GM12892 (cell line): Measurements from ENCODE around the gene ZNF213.

ENCODE experiments used
- DNase-seq: peaks from one replicate; pipeline ENCODE4 v3.0.0; 2011; ENCODE audit not compliant: insufficient read length
- FAIRE-seq: peaks from 2 replicates; lab custom pipeline; 2011; peaks lifted over from hg19 to GRCh38; lab: Jason Lieb, UNC
- POLR2A ChIP-seq: IDR thresholded peaks from 2 replicates; pipeline ENCODE4 v1.6.1; 2011; ENCODE audit warnings: low read depth, low read length, control low read depth
- POLR2AphosphoS5 ChIP-seq: IDR thresholded peaks from 2 replicates; pipeline ENCODE4 v1.6.1; 2011; ENCODE audit warnings: low read depth, low read length, control low read depth
- TAF1 ChIP-seq: IDR thresholded peaks from 2 replicates; pipeline ENCODE4 v1.6.1; 2011; ENCODE audit warnings: low read depth, mild to moderate bottlenecking, control low read depth, low read length, borderline replicate concordance

The ZNF213 gene

DNA sequence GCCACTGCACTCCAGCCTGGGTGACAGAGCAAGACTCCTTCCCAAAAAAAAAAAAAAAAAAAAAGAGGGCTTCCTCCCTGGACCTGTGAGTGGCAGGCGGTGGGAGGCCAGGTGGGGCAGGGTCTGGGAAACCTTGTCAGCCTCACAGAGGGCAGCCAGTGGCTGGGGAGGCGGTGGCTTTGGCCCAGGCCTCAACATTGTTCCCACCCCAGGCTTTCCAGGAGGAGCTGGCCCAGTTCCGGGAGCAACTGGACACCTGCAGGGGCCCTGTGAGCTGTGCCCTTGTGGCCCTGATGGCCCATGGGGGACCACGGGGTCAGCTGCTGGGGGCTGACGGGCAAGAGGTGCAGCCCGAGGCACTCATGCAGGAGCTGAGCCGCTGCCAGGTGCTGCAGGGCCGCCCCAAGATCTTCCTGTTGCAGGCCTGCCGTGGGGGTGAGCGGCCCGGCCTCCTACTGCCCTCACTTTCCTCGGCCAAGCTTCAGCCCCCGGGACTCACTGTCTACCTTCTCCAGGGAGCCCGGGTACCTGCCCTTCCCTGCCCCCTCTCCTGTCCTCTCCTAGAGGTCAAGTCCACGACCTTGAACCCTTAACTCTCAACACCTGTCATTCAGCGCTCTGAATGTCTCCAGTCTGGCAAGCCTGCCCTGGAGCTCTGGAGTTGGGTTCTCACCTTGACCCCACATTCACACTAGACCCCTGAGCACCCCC is 12.4 kb downstream of the ZNF213 start:
- FAIRE-seq (no peak), DNase-seq (no peak)
- TF ChIP-seq POLR2AphosphoS5: no peak
- TF ChIP-seq POLR2A: no peak
- no peak for TF ChIP-seq TAF1

DNA sequence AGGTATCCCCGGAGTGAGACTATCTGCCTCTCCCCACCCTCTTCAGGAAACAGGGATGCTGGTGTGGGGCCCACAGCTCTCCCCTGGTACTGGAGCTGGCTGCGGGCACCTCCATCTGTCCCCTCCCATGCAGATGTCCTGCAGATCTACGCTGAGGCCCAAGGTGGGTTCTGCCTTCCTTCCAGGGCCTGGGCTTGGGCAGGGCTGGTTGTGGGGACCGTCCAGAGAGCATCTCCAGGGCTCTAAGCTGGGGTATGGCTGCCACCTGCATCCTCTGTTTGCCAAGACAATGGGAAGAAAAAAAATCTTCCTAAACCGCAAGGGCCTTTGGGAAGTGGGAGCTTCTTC is 12.9 kb downstream of the ZNF213 start:
- FAIRE-seq: no peak

DNA sequence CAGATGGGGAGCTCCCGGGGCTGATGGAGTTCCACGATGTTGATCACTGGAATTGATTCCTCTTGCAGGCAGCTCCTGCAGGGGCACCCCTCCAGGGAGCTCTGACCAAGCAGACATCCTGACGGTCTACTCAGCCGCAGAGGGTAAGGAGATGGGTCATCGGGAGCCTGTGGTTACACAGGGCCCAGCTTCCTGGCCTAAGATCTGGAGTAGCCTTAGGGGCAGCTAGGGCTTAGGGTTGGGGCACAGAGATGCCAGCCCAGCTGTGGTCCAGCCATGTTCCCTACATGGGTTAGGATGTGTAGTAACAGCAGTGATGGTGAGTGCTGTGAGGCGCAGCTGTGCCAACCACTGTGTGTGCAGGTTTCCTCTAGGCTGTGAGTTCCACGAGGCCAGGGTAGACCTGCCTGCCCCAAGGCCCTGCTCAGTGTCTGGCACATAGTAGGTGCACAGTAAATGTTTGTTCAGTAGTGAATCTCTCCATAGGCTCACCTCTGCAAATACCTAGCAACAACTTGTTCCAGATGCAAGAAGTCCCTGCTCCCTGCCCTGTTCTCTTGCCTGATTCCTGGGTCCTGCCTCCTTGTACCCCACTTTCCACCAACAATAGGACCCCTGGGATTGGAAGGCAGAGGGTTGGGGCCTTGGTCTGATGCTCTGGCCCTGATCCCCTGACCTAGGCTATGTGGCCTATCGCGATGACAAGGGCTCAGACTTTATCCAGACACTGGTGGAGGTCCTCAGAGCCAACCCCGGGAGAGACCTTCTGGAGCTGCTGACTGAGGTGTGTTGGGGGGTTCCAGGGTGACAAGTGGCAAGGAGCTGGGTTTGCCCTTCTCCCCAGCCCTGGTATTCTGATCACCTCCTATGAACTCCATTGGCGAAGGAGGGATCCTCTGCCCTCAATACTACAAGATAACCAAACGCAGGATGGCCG is 13.7 kb downstream of the ZNF213 start:
- TF ChIP-seq POLR2A (no peak), POLR2AphosphoS5 (no peak), TAF1 (no peak)
- peak; percentile 10 for DNase-seq
- FAIRE-seq: no peak

More for the DNA sequence above, 12.9 kb downstream of the ZNF213 start:
- no peak for DNase-seq
- no peak for TF ChIP-seq POLR2AphosphoS5
- TF ChIP-seq POLR2A: no peak
- TF ChIP-seq TAF1: no peak

DNA sequence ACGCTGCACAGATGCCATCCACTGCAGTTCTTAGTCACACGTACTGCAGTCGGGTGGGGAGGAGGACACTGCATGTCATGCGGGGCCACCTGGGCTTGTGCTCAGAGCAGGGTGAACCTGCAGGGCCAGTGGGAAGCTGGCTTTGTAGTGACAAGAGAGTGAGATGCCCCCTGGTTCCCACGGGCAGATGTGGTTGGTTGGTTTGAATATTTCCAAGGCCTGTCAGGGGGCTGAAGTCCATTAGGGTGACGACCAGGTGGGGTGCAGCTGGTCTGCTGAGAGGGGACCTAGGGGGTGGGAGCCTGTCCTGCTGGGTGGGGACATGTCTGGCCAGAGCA is 14.3 kb downstream of the ZNF213 start:
- DNase-seq (no peak), FAIRE-seq (no peak)
- TF ChIP-seq POLR2AphosphoS5 (no peak), TAF1 (no peak), POLR2A (no peak)

DNA sequence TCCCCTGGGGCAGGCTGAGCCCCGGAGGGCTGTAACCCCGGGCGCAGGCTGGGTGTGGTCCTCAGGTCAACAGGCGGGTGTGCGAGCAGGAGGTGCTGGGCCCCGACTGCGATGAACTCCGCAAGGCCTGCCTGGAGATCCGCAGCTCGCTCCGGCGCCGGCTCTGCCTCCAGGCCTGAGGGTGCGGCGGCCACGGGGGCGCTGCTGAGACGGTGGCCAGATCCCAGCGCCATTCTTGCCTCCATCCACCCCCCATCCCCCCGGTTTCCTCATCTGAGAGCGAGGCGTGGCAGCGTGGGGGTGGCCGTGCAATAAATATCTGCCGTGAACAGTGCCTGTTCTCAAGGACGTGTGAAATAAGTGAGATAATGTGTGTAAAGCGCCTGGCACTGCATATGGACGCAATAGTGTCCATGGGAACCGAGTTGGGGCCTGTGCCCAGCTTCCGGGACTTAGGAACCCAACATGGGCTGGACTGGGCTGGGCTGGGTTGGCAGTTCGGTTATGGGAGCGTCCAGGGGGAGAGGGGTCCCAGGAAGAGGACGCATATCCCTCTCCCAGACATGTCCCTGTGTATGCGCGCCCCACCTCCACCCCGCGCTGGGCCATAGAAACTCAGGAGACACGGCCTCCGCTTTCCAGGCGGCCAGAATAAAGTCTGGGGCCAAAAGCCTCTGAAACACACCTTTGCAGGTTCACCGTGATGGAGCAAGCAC is 15.0 kb downstream of the ZNF213 start:
- DNase-seq (peak; percentile 79), FAIRE-seq (no peak)
- no peak for TF ChIP-seq POLR2AphosphoS5
- TF ChIP-seq TAF1: no peak
- TF ChIP-seq POLR2A: no peak

DNA sequence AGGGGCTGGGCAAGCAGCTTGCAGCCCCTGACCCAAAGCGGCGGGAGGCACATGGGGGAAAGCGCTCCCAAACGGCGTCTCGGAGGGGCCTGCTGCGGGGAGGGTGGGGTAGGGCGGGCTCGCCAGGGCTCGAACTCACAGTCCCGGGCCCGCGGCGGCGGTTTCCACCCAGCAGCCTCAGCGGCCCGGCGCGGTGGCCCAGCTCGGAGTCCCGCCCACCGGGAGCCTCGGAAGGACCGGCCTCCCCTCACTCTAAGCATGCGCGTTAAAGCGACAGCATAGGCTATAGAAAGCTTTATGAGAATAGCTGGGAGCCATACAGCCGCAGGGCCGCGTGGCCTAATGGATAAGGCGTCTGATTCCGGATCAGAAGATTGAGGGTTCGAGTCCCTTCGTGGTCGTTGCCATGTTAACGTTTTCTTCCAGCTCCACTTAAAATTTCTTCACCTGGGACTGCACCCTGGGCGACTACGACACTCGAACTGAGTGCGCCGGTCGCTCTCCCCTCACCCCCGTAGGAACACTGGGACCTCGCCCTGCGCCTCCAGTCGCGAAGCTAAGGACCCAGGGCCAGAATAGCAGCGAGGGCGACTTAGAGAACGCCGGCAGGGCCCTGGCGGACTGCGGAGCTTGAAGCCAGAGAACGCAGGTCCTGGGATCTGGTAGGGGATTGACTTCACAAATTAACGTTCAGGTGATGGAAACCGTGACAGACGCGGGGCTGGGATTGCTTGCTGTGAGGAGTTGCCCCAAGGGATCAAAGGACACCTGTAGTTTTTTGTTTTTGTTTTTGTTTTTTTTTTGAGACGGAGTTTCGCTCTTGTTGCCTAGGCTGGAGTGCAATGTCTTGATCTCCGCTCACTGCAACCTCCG is 15.8 kb downstream of the ZNF213 start:
- DNase-seq: peak; percentile 96
- FAIRE-seq: peak; percentile 75
- no peak for TF ChIP-seq POLR2AphosphoS5
- no peak for TF ChIP-seq POLR2A
- TF ChIP-seq TAF1: no peak

DNA sequence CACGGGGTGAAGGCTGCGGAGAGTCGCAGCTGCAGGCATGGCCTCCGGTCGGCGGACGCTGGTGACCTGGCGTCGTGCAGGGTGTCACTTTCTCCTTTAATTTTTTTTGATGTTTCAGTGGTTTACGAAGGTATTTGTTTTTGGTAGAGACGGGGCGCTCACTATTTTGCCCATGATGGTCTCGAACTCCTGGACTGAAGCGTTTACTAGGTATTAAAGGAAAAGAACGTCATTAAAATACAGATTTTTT is 17.1 kb downstream of the ZNF213 start:
- TF ChIP-seq TAF1 (no peak), POLR2AphosphoS5 (no peak), POLR2A (no peak)
- no peak for FAIRE-seq
- DNase-seq: no peak

DNA sequence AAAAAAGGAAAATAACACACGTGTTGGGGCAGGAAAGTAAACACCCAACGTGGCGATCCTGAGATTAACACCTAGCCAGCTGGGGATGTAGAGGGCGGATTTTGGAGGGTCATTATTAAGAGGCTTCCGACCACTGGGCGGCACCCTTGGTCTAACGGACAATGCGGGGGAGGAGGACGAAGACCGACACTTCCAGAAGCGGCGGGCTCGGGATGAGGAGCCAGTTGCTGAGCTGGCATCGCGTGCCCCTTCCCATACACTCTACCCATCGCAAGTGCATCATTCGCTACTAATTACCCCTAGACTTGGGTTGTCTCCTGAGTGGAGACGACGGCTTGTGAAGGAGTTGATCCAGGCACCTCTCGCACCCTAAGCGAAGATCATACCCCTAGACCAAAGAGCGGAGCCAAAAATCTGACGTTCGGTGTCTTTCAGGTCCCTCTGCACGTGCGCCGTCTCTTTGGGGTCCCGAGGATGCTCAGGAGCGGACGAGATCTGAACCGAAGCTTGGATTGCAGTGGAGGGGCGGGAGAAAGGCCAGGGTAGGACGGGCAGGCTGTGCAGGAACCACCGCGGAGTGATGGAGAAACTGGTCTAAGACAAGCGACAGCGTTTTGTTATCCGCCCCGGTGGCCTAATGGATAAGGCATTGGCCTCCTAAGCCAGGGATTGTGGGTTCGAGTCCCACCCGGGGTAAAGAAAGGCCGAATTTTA is 17.6 kb downstream of the ZNF213 start:
- FAIRE-seq (peak; percentile 73), DNase-seq (no peak)
- TF ChIP-seq POLR2A: no peak
- TF ChIP-seq POLR2AphosphoS5: no peak
- TF ChIP-seq TAF1: no peak

DNA sequence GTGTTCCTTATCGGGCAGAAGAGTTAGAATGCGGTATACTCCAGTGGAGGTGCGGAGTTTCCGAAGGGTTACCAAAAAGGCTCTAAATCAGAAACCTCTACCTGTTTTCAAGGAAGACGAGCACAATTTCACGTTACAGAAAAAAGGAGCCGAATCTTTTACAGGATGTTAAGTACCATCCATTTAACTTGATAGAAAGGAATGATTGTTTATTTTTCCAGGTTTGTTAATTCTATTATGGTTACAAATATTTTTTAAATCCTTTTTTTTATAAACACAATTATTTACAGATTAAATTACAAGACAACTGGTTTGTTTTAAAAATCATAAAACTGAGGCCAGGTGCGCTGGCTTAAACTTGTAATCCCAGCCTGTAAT is 18.2 kb downstream of the ZNF213 start:
- FAIRE-seq (no peak), DNase-seq (no peak)
- TF ChIP-seq POLR2A (no peak), POLR2AphosphoS5 (no peak), TAF1 (no peak)

DNA sequence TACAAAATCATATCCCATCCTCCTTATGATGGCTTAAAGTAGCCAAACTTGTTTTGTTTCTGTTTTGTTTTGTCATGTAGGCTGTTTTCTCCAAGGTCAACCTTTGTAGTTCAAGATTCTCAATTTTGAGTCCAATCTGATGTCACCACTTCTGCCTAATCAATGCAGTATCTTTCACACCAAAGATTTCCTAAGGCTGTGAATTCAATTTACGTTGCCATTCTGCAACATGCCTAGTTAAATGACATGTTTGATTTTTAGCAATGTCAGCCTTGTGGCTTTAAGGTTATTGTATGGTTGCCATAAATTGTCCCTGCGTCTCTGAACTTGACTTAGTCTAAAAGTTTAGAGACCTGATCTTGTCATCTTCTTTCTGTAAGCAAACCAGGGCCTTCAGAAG is 20.4 kb downstream of the ZNF213 start:
- TF ChIP-seq POLR2A: no peak
- TF ChIP-seq TAF1: no peak
- TF ChIP-seq POLR2AphosphoS5: no peak
- FAIRE-seq: no peak
- DNase-seq: no peak
